HL-60 (cell line): ENCODE measurements around the gene CACNA1C.

ENCODE experiments used
- DNase-seq, 2 experiments: peaks; one replicate each; pipeline ENCODE4 v3.0.0-alpha.2; 2010 to 2020; ENCODE audit warnings: low read depth in 1 of 2, low spot score in 1 of 2
- H3K27ac ChIP-seq: fragments of 250-450 bp; sonication (Bioruptor Pico); replicated peaks from 2 replicates; pipeline ENCODE4 v1.5.1; 2020; ENCODE audit warnings: mild to moderate bottlenecking, moderate library complexity
- H3K27me3 ChIP-seq: fragments of 250-450 bp; sonication (Bioruptor Pico); 2 replicates; pipeline ENCODE4 v1.5.1; 2021; ENCODE audit warnings: mild to moderate bottlenecking, moderate library complexity; ENCODE audit not compliant: insufficient read depth, poor library complexity, severe bottlenecking
- H3K4me3 ChIP-seq: replicated peaks from 2 replicates; pipeline ENCODE4 v1.5.1; 2011; ENCODE audit warnings: mild to moderate bottlenecking, control low read depth, low read length; ENCODE audit not compliant: insufficient read depth
- GABPA ChIP-seq: IDR thresholded peaks from 2 replicates; pipeline ENCODE4 v1.6.1; 2012; ENCODE audit warnings: low read depth
- POLR2AphosphoS5 ChIP-seq: IDR thresholded peaks from 2 replicates; pipeline ENCODE4 v1.6.1; 2012; ENCODE audit warnings: low read depth
- REST ChIP-seq: IDR thresholded peaks from 2 replicates; pipeline ENCODE4 v1.6.1; 2012; ENCODE audit warnings: low read depth; ENCODE audit not compliant: insufficient replicate concordance
- SPI1 ChIP-seq: IDR thresholded peaks from 2 replicates; pipeline ENCODE4 v1.6.1; 2012; ENCODE audit warnings: low read depth, mild to moderate bottlenecking, borderline replicate concordance
- TF ChIP-seq, protein P1 (sequence below): IDR thresholded peaks from one replicate; pipeline ENCODE4 v1.5.1; 2011; ENCODE audit warnings: low read length, control low read depth, inconsistent platforms; ENCODE audit not compliant: insufficient read depth

Gene CACNA1C

GRCh38 chr12:2166696-2167095, 113.9 kb downstream of the CACNA1C start:
- Histone ChIP-seq H3K27ac (no peak overlapping the region), H3K4me3 (no peak overlapping the region), H3K27me3 (no peaks in the 10 kb centered on the region)
- DNase-seq, result no peak
- TF ChIP-seq REST, result no peak
- TF ChIP-seq, protein P1, sequence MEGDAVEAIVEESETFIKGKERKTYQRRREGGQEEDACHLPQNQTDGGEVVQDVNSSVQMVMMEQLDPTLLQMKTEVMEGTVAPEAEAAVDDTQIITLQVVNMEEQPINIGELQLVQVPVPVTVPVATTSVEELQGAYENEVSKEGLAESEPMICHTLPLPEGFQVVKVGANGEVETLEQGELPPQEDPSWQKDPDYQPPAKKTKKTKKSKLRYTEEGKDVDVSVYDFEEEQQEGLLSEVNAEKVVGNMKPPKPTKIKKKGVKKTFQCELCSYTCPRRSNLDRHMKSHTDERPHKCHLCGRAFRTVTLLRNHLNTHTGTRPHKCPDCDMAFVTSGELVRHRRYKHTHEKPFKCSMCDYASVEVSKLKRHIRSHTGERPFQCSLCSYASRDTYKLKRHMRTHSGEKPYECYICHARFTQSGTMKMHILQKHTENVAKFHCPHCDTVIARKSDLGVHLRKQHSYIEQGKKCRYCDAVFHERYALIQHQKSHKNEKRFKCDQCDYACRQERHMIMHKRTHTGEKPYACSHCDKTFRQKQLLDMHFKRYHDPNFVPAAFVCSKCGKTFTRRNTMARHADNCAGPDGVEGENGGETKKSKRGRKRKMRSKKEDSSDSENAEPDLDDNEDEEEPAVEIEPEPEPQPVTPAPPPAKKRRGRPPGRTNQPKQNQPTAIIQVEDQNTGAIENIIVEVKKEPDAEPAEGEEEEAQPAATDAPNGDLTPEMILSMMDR, result no peak
- no peak for TF ChIP-seq POLR2AphosphoS5
- no peak for TF ChIP-seq SPI1
- TF ChIP-seq GABPA, result no peak

DNA sequence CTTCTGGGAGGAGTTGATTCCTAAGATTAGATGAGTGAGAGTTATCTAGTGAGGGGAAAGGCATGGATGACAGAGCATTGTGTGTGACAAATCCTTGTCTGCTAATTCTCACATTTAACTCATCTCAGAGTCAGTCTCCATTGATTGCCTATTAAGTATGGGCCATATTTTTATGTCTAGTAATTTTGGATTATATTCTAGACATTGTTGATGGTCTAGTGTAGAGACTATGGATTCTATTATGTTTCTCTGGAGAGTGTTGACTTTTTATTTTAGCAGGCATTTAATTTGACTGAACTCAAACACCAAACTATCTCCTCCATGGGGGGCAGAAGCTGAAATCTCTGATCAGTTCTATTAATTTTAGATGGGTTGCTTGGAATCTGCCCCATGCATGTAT, 114.4 kb downstream of the CACNA1C start:
- Histone ChIP-seq H3K4me3 (no peak overlapping the region), H3K27me3 (no peaks in the 10 kb centered on the region), H3K27ac (no peak overlapping the region)
- DNase-seq, result no peak
- no peak for TF ChIP-seq SPI1
- TF ChIP-seq, protein P1, result no peak
- TF ChIP-seq REST, result no peak

GRCh38 chr12:2168808-2169207, 116.0 kb downstream of the CACNA1C start:
- Histone ChIP-seq H3K27me3 (no peaks in the 10 kb centered on the region), H3K4me3 (no peak overlapping the region), H3K27ac (no peak overlapping the region)
- TF ChIP-seq SPI1 (no peak), POLR2AphosphoS5 (no peak), REST (no peak), GABPA (no peak)
- TF ChIP-seq, protein P1, result no peak
- DNase-seq, result no peak
